HFFc6 (cell line): Measurements from ENCODE around the gene SYT8. TPM values are rescaled to one million over a fixed set of nuclear protein-coding genes. Genes with fewer than 3 reads are reported as not detected.

Experiments
- DNase-seq: peaks from one replicate; pipeline ENCODE4 v3.0.0-alpha.2; 2018
- H3K27ac Mint-ChIP-seq: 2 replicates; pipeline ENCODE4 v1.8.0; 2020; ENCODE audit warnings: mild to moderate bottlenecking, mixed read lengths
- H3K27me3 Mint-ChIP-seq: 2 replicates; pipeline ENCODE4 v1.8.0; 2021; ENCODE audit warnings: mild to moderate bottlenecking, moderate library complexity, mixed read lengths; ENCODE audit not compliant: insufficient read depth
- H3K36me3 Mint-ChIP-seq: 2 replicates; pipeline ENCODE4 v1.8.0; 2021; ENCODE audit warnings: low read depth, mixed read lengths
- H3K4me1 Mint-ChIP-seq: 2 replicates; pipeline ENCODE4 v1.8.0; 2020; ENCODE audit warnings: low read depth, mixed read lengths
- H3K4me3 Mint-ChIP-seq: 2 replicates; pipeline ENCODE4 v1.8.0; 2020; ENCODE audit warnings: mild to moderate bottlenecking, moderate library complexity, mixed read lengths
- H3K9me3 Mint-ChIP-seq: 2 replicates; pipeline ENCODE4 v1.8.0; 2020; ENCODE audit warnings: mild to moderate bottlenecking, mixed read lengths
- total RNA-seq, 6 experiments: library from RNA; stranded (reverse); fragmentation: NEBNext Ultra II Directional; extraction: Animal tissue kit (Norgen Biotek cat#: 25700); gene quantifications; 2 replicates in 1 of 6; 3 replicates in 5 of 6; pipeline ENCODE4 v1.2.3, GENCODE V29; 2021
- TF ChIP-seq, protein P1 (sequence below): fragments of 200-600 bp; sonication (generic); IDR thresholded peaks from 2 replicates; pipeline ENCODE4 v1.5.0; 2021; ENCODE audit warnings: antibody characterized with exemption, mild to moderate bottlenecking

SYT8 gene
- total RNA-seq, 6 experiments from 2014 or later, result not detected

DNA sequence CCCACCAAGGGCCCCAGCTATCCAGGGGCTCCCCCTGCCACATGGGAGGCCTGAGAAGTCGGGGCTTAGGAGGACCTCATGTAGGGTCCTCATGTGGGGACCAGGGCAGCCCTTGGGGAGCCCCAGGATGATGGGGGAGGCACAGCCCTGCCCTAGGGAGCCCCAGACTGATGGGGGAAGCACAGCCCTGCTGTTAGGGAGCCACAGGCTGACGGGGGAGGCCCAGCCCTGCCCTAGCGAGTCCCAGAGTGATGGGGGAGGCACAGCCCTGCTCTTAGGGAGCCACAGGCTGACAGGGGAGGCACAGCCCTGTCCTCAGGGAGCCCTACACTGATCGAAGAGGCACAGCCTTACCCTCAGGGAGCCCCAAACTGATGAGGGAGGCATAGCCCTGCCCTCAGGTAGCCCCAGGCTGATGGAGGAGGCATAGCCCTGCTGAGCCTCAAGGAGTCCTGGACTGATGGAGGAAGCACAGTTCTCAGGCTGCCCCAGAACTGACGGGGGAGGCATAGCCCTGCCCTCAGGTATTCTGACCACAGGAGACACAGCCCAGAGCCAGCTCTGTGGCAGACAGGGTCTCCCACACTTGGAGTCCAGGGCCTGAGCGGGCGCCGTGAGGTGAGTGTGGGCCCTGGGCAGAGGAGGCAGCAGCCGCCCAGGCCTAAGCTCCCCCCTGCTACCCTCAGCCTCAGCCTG is 46.1 kb downstream of the SYT8 start:
- no peaks in the 10 kb centered on the region for H3K9me3 Mint-ChIP-seq
- H3K4me1 Mint-ChIP-seq, result no peaks in the 10 kb centered on the region
- H3K4me3 Mint-ChIP-seq, result no peak overlapping the region
- no peak overlapping the region for H3K27ac Mint-ChIP-seq
- DNase-seq, result no peak
- peaks cover 2% of the 10 kb centered on the region for H3K27me3 Mint-ChIP-seq
- H3K36me3 Mint-ChIP-seq, result no peaks in the 10 kb centered on the region
- TF ChIP-seq, protein P1, sequence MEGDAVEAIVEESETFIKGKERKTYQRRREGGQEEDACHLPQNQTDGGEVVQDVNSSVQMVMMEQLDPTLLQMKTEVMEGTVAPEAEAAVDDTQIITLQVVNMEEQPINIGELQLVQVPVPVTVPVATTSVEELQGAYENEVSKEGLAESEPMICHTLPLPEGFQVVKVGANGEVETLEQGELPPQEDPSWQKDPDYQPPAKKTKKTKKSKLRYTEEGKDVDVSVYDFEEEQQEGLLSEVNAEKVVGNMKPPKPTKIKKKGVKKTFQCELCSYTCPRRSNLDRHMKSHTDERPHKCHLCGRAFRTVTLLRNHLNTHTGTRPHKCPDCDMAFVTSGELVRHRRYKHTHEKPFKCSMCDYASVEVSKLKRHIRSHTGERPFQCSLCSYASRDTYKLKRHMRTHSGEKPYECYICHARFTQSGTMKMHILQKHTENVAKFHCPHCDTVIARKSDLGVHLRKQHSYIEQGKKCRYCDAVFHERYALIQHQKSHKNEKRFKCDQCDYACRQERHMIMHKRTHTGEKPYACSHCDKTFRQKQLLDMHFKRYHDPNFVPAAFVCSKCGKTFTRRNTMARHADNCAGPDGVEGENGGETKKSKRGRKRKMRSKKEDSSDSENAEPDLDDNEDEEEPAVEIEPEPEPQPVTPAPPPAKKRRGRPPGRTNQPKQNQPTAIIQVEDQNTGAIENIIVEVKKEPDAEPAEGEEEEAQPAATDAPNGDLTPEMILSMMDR, result no peak

DNA sequence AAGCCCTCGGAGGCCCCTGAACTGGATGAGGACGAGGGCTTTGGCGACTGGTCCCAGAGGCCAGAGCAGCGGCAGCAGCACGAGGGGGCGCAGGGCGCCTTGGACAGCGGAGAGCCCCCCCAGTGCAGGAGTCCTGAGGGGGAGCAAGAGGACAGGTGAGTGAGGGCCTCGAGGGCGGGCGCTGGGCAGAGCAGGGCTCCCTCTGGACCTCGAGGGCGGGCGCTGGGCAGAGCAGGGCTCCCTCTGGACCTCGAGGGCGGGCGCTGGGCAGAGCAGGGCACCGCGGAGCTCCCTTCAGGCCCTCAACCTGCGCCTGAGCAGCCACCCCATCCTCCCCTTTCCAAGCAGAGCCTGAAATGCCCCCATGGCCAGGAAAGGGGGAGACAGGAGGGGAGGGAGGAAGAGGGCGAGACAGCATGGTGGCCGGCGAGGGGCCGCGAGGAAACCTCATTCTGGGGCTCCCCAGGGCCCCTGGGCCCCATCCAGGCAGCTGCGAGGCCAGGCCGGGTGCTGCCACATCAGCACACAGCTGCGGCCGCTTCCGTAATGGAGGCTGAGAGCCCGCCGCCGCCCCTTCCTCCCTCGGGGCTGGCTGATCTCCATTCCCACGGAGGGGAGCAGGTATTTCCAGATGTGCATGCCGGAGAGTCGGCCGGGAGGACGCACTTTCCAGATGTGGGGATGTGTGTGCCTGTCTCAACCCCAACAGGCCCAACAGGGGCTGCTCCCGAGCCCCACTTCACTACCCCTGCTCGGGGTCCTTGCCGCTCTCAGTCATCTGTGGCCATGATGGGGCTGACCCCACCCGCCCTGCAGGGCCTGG is 46.9 kb downstream of the SYT8 start:
- Mint-ChIP-seq H3K9me3 (no peaks in the 10 kb centered on the region), H3K27me3 (peaks cover 2% of the 10 kb centered on the region), H3K4me3 (no peak overlapping the region), H3K27ac (no peak overlapping the region), H3K36me3 (no peaks in the 10 kb centered on the region), H3K4me1 (no peaks in the 10 kb centered on the region)
- TF ChIP-seq, protein P1, result no peak
- no peak for DNase-seq

DNA sequence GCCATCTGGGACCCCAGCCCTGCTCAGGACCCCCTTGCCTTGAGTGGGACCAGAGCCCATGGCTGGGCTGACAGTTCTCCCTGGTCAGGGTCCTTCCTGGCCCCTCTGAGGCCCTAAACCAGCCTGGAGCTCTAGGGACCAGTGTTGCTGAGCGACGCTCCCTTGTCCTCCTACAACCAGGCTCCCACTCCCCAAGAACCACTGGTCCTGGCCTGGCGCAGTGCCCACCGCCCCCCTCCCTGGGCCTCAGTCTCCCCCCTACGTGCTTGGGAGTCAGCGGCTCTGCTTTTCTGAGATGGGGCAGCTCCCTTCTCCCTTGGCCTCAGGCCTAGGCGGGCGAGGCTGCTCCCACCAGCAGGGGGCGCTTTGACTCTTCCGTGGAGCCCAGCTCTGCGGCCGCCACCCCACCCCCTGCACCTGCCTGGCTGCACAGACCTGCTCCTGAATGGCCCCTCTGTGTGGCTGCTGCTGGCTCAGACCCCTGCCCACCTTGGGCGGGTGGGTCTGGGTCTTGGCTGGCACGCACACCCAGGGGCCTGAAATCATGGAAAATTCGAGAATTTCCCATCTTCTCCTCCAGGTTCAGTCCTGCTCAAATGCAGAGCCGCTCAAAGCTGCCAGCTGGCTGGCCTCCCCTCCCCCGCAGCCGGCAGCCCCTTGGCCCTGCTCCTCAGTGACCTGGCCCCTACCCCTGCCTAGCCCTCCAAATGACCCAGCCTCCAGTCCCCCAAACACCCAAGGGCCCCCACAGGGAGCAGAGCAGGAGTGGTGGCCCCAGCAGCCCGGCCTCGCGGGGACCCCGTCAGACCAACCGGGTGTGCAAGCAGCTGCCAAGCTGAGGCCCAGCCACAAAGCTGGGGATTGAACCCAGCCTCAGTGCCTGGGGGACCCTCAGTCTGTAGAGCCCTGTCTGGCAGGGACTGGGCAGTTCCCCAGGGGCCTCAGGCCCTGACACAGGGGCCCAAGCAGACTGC is 47.8 kb downstream of the SYT8 start:
- H3K4me1 Mint-ChIP-seq, result no peaks in the 10 kb centered on the region
- H3K36me3 Mint-ChIP-seq, result no peaks in the 10 kb centered on the region
- no peak overlapping the region for H3K4me3 Mint-ChIP-seq

DNA sequence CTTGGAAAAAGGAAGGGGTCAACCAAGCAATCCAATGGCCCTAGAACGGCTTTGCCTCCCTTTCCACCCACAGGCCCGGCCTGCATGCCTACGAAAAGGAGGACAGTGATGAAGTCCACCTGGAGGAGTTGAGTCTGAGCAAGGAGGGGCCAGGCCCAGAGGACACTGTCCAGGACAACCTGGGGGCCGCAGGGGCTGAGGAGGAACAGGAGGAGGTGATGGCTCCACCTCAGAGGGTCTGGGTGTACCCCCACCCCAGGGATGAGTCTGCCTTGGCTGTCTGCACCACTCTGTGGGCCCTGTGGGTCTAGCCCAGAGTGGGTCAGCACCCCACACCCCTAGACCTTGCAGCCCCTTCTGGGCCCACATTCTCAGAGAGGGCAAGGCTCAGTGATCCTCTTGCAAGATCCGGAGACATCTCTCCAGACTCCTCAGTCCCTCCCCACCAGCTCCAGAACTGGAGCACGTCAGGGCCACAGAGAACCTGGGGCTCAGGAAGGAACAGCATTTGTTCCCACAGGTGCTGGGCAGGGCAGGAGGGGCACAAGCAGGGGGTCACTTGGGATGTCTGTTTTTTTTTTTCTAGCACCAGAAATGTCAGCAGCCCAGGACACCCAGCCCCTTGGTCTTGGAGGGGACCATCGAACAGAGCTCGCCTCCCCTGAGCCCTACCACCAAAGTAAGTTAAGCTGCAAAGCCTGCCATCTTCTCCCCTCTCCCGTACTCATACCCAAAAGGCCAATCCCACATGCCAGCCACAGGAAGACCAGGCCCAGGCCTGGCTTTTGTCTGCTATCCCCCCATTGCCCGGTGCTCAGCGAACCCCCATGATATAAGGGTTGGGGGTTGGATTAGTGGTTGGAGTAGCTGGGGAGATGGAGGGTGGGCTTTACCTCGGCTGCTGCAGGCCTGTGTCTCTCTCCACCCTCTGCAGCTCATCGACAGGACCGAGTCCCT is 48.8 kb downstream of the SYT8 start:
- no peaks in the 10 kb centered on the region for H3K9me3 Mint-ChIP-seq
- H3K27me3 Mint-ChIP-seq, result peaks cover 2% of the 10 kb centered on the region
- no peak for DNase-seq
- H3K4me1 Mint-ChIP-seq, result no peaks in the 10 kb centered on the region
- H3K36me3 Mint-ChIP-seq, result no peaks in the 10 kb centered on the region
- H3K4me3 Mint-ChIP-seq, result no peak overlapping the region
- TF ChIP-seq, protein P1, result no peak
- H3K27ac Mint-ChIP-seq, result no peak overlapping the region

More for the DNA sequence above, 47.8 kb downstream of the SYT8 start:
- peak; percentile 29 for DNase-seq
- Mint-ChIP-seq H3K27ac (no peak overlapping the region), H3K9me3 (no peaks in the 10 kb centered on the region), H3K27me3 (peaks cover 2% of the 10 kb centered on the region)
- TF ChIP-seq, protein P1, result peak; percentile 98
